ENCODE data around the gene NELFA. TPM values are rescaled to one million over a fixed set of nuclear protein-coding genes. Genes with fewer than 3 reads are reported as not detected.
A peak's percentile ranks its signal among the peaks of the same experiment; 100 is the strongest.

Gene NELFA
- total RNA-seq, 1 experiment from 2014 or later: 58.3 TPM

GRCh38 chr4:2046031-2046961 lies 37.5 kb upstream of the NELFA start:
- CTCF ChIA-PET: no interaction called here
- Histone ChIP-seq H3K27ac (ENCODE audit: low read depth, low read length, poor library complexity, severe bottlenecking) (no peak overlapping the region), H3K27me3 (replicated peaks; ENCODE audit: insufficient read depth, low read depth, low read length, poor library complexity) (peaks cover 4% of the 10 kb centered on the region), H3K4me1 (ENCODE audit: insufficient read depth, low read length, poor library complexity, severe bottlenecking) (peaks cover 3% of the 10 kb centered on the region), H3K36me3 (ENCODE audit: insufficient read depth, low read length, poor library complexity, severe bottlenecking) (no peaks in the 10 kb centered on the region), H3K4me3 (ENCODE audit: low read depth, low read length, poor library complexity, severe bottlenecking) (no peak overlapping the region), H3K9me3 (ENCODE audit: low read depth, low read length, poor library complexity, severe bottlenecking) (no peaks in the 10 kb centered on the region)
- DNase-seq (ENCODE audit: low spot score): no peak
- POLR2A ChIA-PET (ENCODE audit: low non-redundant PET): no interaction called here
- BruUV-seq (replicated peaks): no TSS peak
- TF ChIP-seq EZH2 (IDR thresholded peaks at IDR 0.05; ENCODE audit: borderline replicate concordance, low read depth, low read length, poor library complexity, severe bottlenecking) (no peak), CTCF (conservative IDR thresholded peaks at IDR 0.05; ENCODE audit: low read depth, low read length) (0 out of 2 replicates have a peak, but pooled peaks have one; percentile 17)
- intact Hi-C loops (cut with micrococcal nuclease; ENCODE audit: unreplicated experiment): no loop called here

- Histone ChIP-seq H3K9me3 (ENCODE audit: low read depth, low read length, poor library complexity, severe bottlenecking) (no peaks in the 10 kb centered on the region), H3K27ac (ENCODE audit: low read depth, low read length, poor library complexity, severe bottlenecking) (no peak overlapping the region), H3K36me3 (ENCODE audit: insufficient read depth, low read length, poor library complexity, severe bottlenecking) (no peaks in the 10 kb centered on the region), H3K4me1 (ENCODE audit: insufficient read depth, low read length, poor library complexity, severe bottlenecking) (peaks cover 6% of the 10 kb centered on the region), H3K4me3 (ENCODE audit: low read depth, low read length, poor library complexity, severe bottlenecking) (no peak overlapping the region), H3K27me3 (replicated peaks; ENCODE audit: insufficient read depth, low read depth, low read length, poor library complexity) (peaks cover 12% of the 10 kb centered on the region)
- TF ChIP-seq CTCF (conservative IDR thresholded peaks at IDR 0.05; ENCODE audit: low read depth, low read length) (no peak), EZH2 (IDR thresholded peaks at IDR 0.05; ENCODE audit: borderline replicate concordance, low read depth, low read length, poor library complexity, severe bottlenecking) (no peak)
- DNase-seq (ENCODE audit: low spot score): no peak
- intact Hi-C loops (cut with micrococcal nuclease; ENCODE audit: unreplicated experiment): no loop called here
- BruUV-seq (replicated peaks): no TSS peak
- ChIA-PET POLR2A (ENCODE audit: low non-redundant PET) (no interaction called here), CTCF (no interaction called here)
These were observed 36.8 kb upstream of the NELFA start for GRCh38 chr4:2045518-2045951.

GRCh38 chr4:2044542-2045517 lies 36.1 kb upstream of the NELFA start:
- DNase-seq (ENCODE audit: low spot score): no peak
- Histone ChIP-seq H3K9me3 (ENCODE audit: low read depth, low read length, poor library complexity, severe bottlenecking) (no peaks in the 10 kb centered on the region), H3K27me3 (replicated peaks; ENCODE audit: insufficient read depth, low read depth, low read length, poor library complexity) (peaks cover 19% of the 10 kb centered on the region), H3K36me3 (ENCODE audit: insufficient read depth, low read length, poor library complexity, severe bottlenecking) (no peaks in the 10 kb centered on the region), H3K4me3 (ENCODE audit: low read depth, low read length, poor library complexity, severe bottlenecking) (no peak overlapping the region), H3K27ac (ENCODE audit: low read depth, low read length, poor library complexity, severe bottlenecking) (no peak overlapping the region), H3K4me1 (ENCODE audit: insufficient read depth, low read length, poor library complexity, severe bottlenecking) (peaks cover 6% of the 10 kb centered on the region)
- intact Hi-C loops (cut with micrococcal nuclease; ENCODE audit: unreplicated experiment): no loop called here
- ChIA-PET CTCF (no interaction called here), POLR2A (ENCODE audit: low non-redundant PET) (no interaction called here)
- no TSS peak for BruUV-seq (replicated peaks)
- TF ChIP-seq CTCF (conservative IDR thresholded peaks at IDR 0.05; ENCODE audit: low read depth, low read length): no peak
- no peak for TF ChIP-seq EZH2 (IDR thresholded peaks at IDR 0.05; ENCODE audit: borderline replicate concordance, low read depth, low read length, poor library complexity, severe bottlenecking)
